H1 (cell line): ENCODE data around the gene CASP3. TPM values are rescaled to one million over a fixed set of nuclear protein-coding genes. Genes with fewer than 3 reads are reported as not detected.

Experiments
- BACH1 ChIP-seq: IDR thresholded peaks from 2 replicates; pipeline ENCODE4 v1.6.1; 2012; ENCODE audit warnings: low read length, improper control_type of control experiment
- BCL11A ChIP-seq, 2 experiments: IDR thresholded peaks; one replicate each; pipeline ENCODE4 v1.6.1; 2011; ENCODE audit warnings: low read depth in 2 of 2, low read length in 2 of 2, mild to moderate bottlenecking in 2 of 2
- JUN ChIP-seq: IDR thresholded peaks from 2 replicates; pipeline ENCODE4 v1.6.1; 2011; ENCODE audit warnings: low read depth, mild to moderate bottlenecking, improper control_type of control experiment, low read length
- KDM1A ChIP-seq: fragments of 200-600, 300-600 bp; sonication (generic); IDR thresholded peaks from 2 replicates; pipeline ENCODE4 v1.7.1; 2016; ENCODE audit warnings: mild to moderate bottlenecking, low read length, borderline replicate concordance
- NANOG ChIP-seq: IDR thresholded peaks from 2 replicates; pipeline ENCODE4 v1.6.1; 2011; ENCODE audit warnings: low read length, low read depth, mild to moderate bottlenecking, inconsistent platforms; ENCODE audit not compliant: insufficient read depth, poor library complexity, severe bottlenecking
- SAP30 ChIP-seq: fragments of 300-600 bp; sonication (generic); IDR thresholded peaks from 2 replicates; pipeline ENCODE4 v1.7.1; 2012; ENCODE audit warnings: low read length, moderate library complexity, mild to moderate bottlenecking, inconsistent platforms; ENCODE audit not compliant: insufficient read depth, insufficient replicate concordance
- SP1 ChIP-seq: IDR thresholded peaks from 2 replicates; pipeline ENCODE4 v1.6.1; 2011; ENCODE audit warnings: low read depth, low read length
- SP2 ChIP-seq: IDR thresholded peaks from 2 replicates; pipeline ENCODE4 v1.6.1; 2012; ENCODE audit warnings: mild to moderate bottlenecking, low read length, inconsistent platforms
- polyA plus RNA-seq, 7 experiments: library from polyadenylated mRNA; depleted of rRNA in 3 of 7; stranded (reverse) in 5 of 7; unstranded in 2 of 7; fragments of >200 nt in 5 of 7; fragments of 200-250 nt in 2 of 7; gene quantifications; 1 replicate in 5 of 7; 2 replicates in 1 of 7; 4 replicates in 1 of 7; pipeline versions ENCODE4 v1.2.1 to v1.2.3, GENCODE V29; 2011 to 2013; ENCODE audit warnings: missing spikeins in 2 of 7, mixed read lengths in 2 of 7
- total RNA-seq: library from RNA; stranded (reverse); fragmentation: NEBNext Ultra II Directional; extraction: Animal tissue kit (Norgen Biotek cat#: 25700); gene quantifications from 2 replicates; pipeline ENCODE4 v1.2.1, GENCODE V29; 2021

Gene CASP3
- total and polyA plus RNA-seq, 2 of the 8 experiments (the other 6 are each of a cell fraction or from before 2014, with no cell fraction given): 27.8 to 82.5 TPM

DNA sequence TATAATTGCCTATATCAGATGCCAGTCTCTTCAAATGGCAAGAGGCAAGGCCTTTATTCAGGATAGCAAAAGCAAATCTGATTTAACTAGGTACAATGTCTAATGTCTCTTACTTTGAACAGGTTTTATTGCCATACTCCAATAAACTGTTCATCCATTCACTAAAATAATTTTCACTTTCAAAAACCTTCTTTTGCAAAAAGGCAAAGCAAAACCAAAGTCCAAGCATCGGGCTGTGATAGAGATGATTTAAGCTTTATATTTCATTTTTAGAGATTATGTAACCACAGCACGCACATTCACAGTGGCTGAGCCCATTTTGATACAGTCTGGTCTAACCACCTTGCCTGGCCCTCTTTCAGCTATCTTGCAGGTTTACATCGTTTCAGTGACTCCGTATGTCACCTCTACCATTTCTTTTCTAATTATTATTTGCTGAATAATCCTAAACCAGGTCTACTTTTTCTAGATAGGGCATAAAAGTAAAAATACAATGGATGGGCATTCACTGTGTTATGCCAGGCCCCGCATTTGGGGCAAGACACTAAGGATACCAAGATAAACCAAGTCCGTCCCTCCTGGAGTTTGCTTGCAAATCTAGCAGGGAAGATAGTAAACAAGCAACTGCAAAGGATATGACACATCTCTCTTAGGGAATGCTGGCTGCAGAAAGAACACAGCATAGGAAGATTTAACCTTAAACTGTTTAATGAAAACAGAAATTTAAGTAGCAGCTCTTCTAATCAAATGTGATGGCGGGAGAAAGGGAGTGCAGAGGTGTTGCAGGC, 1.8 kb downstream of the CASP3 start (continued):
- TF ChIP-seq NANOG (no peak), SP1 (no peak), SP2 (no peak), KDM1A (no peak), SAP30 (no peak), BACH1 (no peak), BCL11A (IDR thresholded peaks at IDR 0.05; ENCODE audit: low read depth in 2 of 2, low read length in 2 of 2) (no peak), JUN (no peak)
